BJ (cell line): ENCODE measurements around the gene PCTP. TPM values are rescaled to one million over a fixed set of nuclear protein-coding genes. Genes with fewer than 3 reads are reported as not detected.
A peak's percentile ranks its signal among the peaks of the same experiment; 100 is the strongest.

Source experiments
- CTCF ChIA-PET: fragments of 350-600 bp; formaldehyde crosslinking; extraction: SDS; loops from one replicate; lab custom pipeline; 2021; ENCODE audit warnings: antibody characterized with exemption, inconsistent platforms; lab: Yijun Ruan, JAX
- POLR2A ChIA-PET: fragments of 300-600 bp; sonication (Branson Sonifier 250); formaldehyde crosslinking; extraction: SDS; loops from one replicate; lab custom pipeline; 2021; ENCODE audit warnings: antibody characterized with exemption; lab: Charles Lee
- DNase-seq: peaks from one replicate; pipeline ENCODE4 v3.0.0-alpha.2; 2011; ENCODE audit warnings: low read depth
- H3K27me3 ChIP-seq: 2 replicates; pipeline ENCODE4 v1.6.0; 2011; ENCODE audit warnings: low read length; ENCODE audit not compliant: control insufficient read depth, insufficient read depth
- H3K36me3 ChIP-seq: 2 replicates; pipeline ENCODE4 v1.5.1; 2011; ENCODE audit warnings: low read length; ENCODE audit not compliant: control insufficient read depth, insufficient read depth
- H3K4me3 ChIP-seq: 2 replicates; pipeline ENCODE4 v1.5.1; 2011; ENCODE audit warnings: low read depth, mild to moderate bottlenecking, control low read depth, low read length
- CTCF ChIP-seq: IDR thresholded peaks from 2 replicates; pipeline ENCODE4 v1.5.1; 2011; ENCODE audit warnings: low read depth, mild to moderate bottlenecking, control low read depth, inconsistent platforms, low read length, moderate library complexity; ENCODE audit not compliant: insufficient read depth
- polyA plus RNA-seq: library from polyadenylated mRNA; depleted of rRNA; stranded (reverse); fragments of >200 nt; gene quantifications from 2 replicates; pipeline ENCODE4 v1.2.3, GENCODE V29; 2011

Gene PCTP
- polyA plus RNA-seq, 1 experiment, result 10.2 TPM

- TF ChIP-seq CTCF, result no peak
- no peaks in the 10 kb centered on the region; the same call in 1 of the 2 replicates for H3K27me3 ChIP-seq
- POLR2A ChIA-PET, result no interaction called here
- H3K36me3 ChIP-seq, result no peaks in the 10 kb centered on the region
- CTCF ChIA-PET, result interaction anchor here (0.7 to 7.2 kb wide), 7 partner anchors 9 to 425 kb away, joined by 3 to 47 read pairs (median 3); no protein-coding TSS in a partner anchor
- DNase-seq, result peak; percentile 40
- H3K4me3 ChIP-seq, result no peak overlapping the region
Observed at GRCh38 chr17:55783684-55784245, 32.9 kb downstream of the PCTP start.

GRCh38 chr17:55784666-55785065 is 33.8 kb downstream of the PCTP start:
- POLR2A ChIA-PET, result no interaction called here
- CTCF ChIA-PET, result interaction anchor here (0.8 to 7.2 kb wide), 5 partner anchors 10 to 67 kb away, joined by 3 to 47 read pairs (median 3); no protein-coding TSS in a partner anchor
- H3K4me3 ChIP-seq, result no peak overlapping the region

DNA sequence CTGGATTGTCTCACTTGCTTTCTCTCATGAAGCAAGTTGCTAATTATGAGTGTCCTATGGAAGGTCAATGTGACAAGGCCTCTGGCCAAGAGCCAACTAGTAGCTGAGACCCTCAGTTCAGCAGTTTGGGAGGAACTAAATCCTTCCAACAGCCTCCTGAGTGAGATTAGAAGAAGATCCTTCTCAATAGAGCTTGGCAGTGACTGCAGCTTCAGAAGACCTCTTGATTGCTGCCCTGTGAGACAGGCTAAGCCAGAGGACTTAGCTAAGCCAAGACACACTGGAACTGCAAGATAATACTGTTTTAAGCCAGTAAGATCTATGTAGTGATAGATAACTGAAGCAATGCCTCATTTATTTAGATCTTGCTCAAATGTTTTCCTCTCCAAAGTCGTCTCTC is 34.3 kb downstream of the PCTP start:
- TF ChIP-seq CTCF, result no peak
- Histone ChIP-seq H3K4me3 (no peak overlapping the region), H3K36me3 (no peaks in the 10 kb centered on the region), H3K27me3 (no peaks in the 10 kb centered on the region; the same call in 1 of the 2 replicates)
- ChIA-PET CTCF (interaction anchor here (1.0 to 7.2 kb wide), 2 partner anchors 14 to 67 kb away, joined by 3 to 47 read pairs; no protein-coding TSS in a partner anchor), POLR2A (no interaction called here)
- DNase-seq, result no peak

More at GRCh38 chr17:55784666-55785065, 33.8 kb downstream of the PCTP start:
- Histone ChIP-seq H3K36me3 (no peaks in the 10 kb centered on the region), H3K27me3 (no peaks in the 10 kb centered on the region; the same call in 1 of the 2 replicates)
- no peak for TF ChIP-seq CTCF
- DNase-seq, result no peak

- no peak overlapping the region for H3K4me3 ChIP-seq
- H3K27me3 ChIP-seq, result no peaks in the 10 kb centered on the region
- ChIA-PET CTCF (interaction anchor here (1.3 kb wide), 1 partner anchor 10 kb away, joined by 3 read pairs; no protein-coding TSS in a partner anchor), POLR2A (no interaction called here)
- no peaks in the 10 kb centered on the region for H3K36me3 ChIP-seq
- DNase-seq, result no peak
- no peak for TF ChIP-seq CTCF
Observed at GRCh38 chr17:55793272-55793671, 42.4 kb downstream of the PCTP start.

DNA sequence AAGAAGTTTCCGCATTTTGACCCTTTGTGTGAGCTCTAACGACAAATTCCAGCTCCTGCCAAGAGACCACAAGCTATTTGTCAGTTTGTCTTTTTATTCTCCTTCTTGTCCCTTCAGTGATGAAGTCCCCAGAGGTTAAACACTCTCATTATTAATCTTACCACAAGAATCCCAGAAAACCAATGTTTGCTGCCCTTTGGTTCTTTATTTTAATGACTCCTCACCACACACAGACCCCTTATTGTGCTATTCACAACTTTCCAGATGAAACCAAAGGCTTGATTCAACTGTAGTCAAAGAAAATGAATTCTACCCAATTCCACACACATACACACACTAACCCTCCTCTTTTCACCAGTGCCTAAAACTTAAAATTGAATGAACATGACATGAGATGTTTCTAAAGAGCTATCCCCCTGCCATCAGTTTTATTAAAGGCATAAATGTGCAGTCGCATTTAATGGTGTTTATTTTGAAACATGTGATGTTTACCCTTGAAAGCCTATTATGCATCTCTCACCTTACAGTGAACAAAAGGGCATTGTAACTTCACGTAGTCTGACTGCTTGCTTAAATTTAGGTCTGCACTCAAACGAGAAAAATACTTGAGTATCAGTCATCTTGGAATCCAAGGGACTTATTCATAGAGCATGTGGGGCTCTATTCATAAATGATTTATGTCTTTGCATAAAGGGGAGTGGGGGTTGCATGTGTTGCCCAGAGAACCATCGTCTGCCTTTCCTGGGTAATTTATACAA is 44.1 kb downstream of the PCTP start:
- H3K27me3 ChIP-seq, result no peaks in the 10 kb centered on the region
- ChIA-PET CTCF (interaction anchor here (1.3 kb wide), 1 partner anchor 11 kb away, joined by 3 read pairs; no protein-coding TSS in a partner anchor), POLR2A (no interaction called here)
- no peak for DNase-seq
- TF ChIP-seq CTCF, result no peak
- no peak overlapping the region for H3K4me3 ChIP-seq
- no peaks in the 10 kb centered on the region for H3K36me3 ChIP-seq
